GM12892 (cell line): ENCODE data around the gene KIRREL3.

Experiments
- POLR2A ChIP-seq: IDR thresholded peaks from 2 replicates; pipeline ENCODE4 v1.6.1; 2011; ENCODE audit warnings: low read depth, low read length, control low read depth
- TAF1 ChIP-seq: IDR thresholded peaks from 2 replicates; pipeline ENCODE4 v1.6.1; 2011; ENCODE audit warnings: low read depth, mild to moderate bottlenecking, control low read depth, low read length, borderline replicate concordance

GRCh38 chr11:126450198-126450597, 550.4 kb downstream of the KIRREL3 start:
- TF ChIP-seq POLR2A: no peak
- TF ChIP-seq TAF1: no peak
